ENCODE results near the gene SYNE2.

DNA sequence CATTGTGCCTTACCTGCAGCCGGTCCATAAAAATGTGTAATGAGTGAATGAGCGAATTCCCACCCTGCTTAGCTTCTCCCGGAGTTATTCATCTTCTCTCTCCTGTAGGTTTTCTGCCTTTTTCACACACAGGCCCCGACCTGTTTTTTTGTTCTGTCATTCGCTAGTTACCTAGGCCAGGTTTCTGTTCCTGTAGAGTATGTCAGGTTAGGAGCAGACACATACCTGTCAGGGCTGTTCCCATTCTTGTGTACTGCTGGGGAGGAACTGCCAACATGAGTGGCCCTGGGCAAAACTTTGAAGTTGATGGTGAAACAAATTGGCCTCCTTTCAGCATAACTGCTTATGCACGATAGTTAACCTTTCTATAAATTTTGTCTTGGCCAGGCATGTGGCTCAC is 140.1 kb downstream of the SYNE2 start:
- TF ChIP-seq, protein P1, sequence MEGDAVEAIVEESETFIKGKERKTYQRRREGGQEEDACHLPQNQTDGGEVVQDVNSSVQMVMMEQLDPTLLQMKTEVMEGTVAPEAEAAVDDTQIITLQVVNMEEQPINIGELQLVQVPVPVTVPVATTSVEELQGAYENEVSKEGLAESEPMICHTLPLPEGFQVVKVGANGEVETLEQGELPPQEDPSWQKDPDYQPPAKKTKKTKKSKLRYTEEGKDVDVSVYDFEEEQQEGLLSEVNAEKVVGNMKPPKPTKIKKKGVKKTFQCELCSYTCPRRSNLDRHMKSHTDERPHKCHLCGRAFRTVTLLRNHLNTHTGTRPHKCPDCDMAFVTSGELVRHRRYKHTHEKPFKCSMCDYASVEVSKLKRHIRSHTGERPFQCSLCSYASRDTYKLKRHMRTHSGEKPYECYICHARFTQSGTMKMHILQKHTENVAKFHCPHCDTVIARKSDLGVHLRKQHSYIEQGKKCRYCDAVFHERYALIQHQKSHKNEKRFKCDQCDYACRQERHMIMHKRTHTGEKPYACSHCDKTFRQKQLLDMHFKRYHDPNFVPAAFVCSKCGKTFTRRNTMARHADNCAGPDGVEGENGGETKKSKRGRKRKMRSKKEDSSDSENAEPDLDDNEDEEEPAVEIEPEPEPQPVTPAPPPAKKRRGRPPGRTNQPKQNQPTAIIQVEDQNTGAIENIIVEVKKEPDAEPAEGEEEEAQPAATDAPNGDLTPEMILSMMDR (IDR thresholded peaks at IDR 0.05), result no peak
- no peak for TF ChIP-seq POLR2A (IDR thresholded peaks at IDR 0.05; ENCODE audit: low read depth)
- TF ChIP-seq POLR2AphosphoS5 (IDR thresholded peaks at IDR 0.05), result no peak
- no peak for TF ChIP-seq EP300 (IDR thresholded peaks at IDR 0.05)

All from esophagus muscularis mucosa (tissue), 4 donors.